Activated T-cell treated with anti-CD3 and anti-CD28 coated beads for 1 hour (primary cell): ENCODE measurements around the gene SAP25.
"Not testable (repeated sequence)": the region's sequence is repeated elsewhere in the genome, so short reads cannot be mapped to it uniquely, and the experiment has no call there.

Source experiments
- DNase-seq: peaks from one replicate; pipeline ENCODE4 v3.0.0-alpha.2; 2020; ENCODE audit warnings: low read depth

The SAP25 gene

DNA sequence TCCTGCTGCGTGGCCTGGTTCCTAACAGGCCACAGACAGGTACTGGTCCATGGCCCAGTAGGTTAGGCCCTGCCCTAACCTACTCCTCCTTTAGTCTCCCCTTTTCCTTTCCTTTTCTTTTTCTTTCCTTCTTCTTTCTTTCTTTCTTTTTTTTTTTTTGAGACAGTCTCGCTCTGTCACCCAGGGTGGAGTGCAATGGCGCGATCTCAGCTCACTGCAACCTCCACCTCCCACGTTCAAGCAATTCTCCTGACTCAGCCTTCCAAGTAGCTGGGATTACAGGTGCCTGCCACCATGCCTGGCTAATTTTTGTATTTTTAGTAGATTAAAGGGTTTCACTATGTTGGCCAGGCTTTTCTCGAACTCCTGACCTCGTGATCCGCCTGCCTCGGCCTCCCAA lies 37.7 kb downstream of the SAP25 start:
- DNase-seq: not testable (repeated sequence)

GRCh38 chr7:100532165-100533022 lies 41.3 kb downstream of the SAP25 start:
- DNase-seq: no peak

GRCh38 chr7:100528108-100528866 lies 45.4 kb downstream of the SAP25 start:
- DNase-seq: not testable (repeated sequence)

GRCh38 chr7:100523192-100523591 lies 50.5 kb downstream of the SAP25 start:
- not testable (repeated sequence) for DNase-seq
